GM06990 (cell line): ENCODE results near the gene USP32.
A peak's percentile ranks its signal among the peaks of the same experiment; 100 is the strongest.
"Not testable (repeated sequence)": the region's sequence is repeated elsewhere in the genome, so short reads cannot be mapped to it uniquely, and the experiment has no call there.

Experiments
- DNase-seq: peaks from one replicate; pipeline ENCODE4 v3.0.0-alpha.2; 2011; ENCODE audit not compliant: insufficient read length; ENCODE audit errors: extremely low read depth
- H3K27me3 ChIP-seq: replicated peaks from 2 replicates; pipeline ENCODE4 v1.6.0; 2011; ENCODE audit warnings: low read length; ENCODE audit not compliant: control insufficient read depth, insufficient read depth
- H3K36me3 ChIP-seq: 2 replicates; pipeline ENCODE4 v1.5.1; 2011; ENCODE audit warnings: low read length; ENCODE audit not compliant: control insufficient read depth, insufficient read depth
- H3K4me3 ChIP-seq: replicated peaks from 2 replicates; pipeline ENCODE4 v1.5.1; 2011; ENCODE audit warnings: low read depth, mild to moderate bottlenecking, control low read depth, low read length
- TF ChIP-seq, protein P1 (sequence below): IDR thresholded peaks from 2 replicates; pipeline ENCODE4 v1.5.1; 2011; ENCODE audit warnings: low read length, control low read depth, mild to moderate bottlenecking, inconsistent platforms; ENCODE audit not compliant: insufficient read depth, poor library complexity, severe bottlenecking

USP32 gene

DNA sequence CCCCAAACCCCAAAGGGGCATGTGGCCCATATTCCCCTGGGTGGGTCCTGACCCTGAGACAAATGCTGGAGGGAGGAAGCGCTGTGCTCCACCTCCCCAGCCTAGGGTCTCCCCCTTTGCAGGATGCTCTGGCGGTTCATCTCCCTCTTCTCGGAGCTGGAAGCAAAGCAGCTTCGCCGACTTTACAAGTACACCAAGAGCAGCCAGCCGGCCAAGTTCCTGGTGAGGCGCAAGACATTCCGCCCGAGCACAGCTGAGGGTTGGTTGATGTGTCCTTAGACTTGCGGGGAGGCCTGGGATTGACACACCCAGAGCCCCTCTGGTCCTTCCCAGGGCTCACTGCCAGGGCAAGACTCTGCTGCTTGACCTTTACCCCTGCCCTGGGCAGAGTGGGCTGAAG, 34.7 kb upstream of the USP32 start:
- DNase-seq, result no peak
- H3K4me3 ChIP-seq, result no peak overlapping the region
- no peaks in the 10 kb centered on the region for H3K36me3 ChIP-seq
- TF ChIP-seq, protein P1, sequence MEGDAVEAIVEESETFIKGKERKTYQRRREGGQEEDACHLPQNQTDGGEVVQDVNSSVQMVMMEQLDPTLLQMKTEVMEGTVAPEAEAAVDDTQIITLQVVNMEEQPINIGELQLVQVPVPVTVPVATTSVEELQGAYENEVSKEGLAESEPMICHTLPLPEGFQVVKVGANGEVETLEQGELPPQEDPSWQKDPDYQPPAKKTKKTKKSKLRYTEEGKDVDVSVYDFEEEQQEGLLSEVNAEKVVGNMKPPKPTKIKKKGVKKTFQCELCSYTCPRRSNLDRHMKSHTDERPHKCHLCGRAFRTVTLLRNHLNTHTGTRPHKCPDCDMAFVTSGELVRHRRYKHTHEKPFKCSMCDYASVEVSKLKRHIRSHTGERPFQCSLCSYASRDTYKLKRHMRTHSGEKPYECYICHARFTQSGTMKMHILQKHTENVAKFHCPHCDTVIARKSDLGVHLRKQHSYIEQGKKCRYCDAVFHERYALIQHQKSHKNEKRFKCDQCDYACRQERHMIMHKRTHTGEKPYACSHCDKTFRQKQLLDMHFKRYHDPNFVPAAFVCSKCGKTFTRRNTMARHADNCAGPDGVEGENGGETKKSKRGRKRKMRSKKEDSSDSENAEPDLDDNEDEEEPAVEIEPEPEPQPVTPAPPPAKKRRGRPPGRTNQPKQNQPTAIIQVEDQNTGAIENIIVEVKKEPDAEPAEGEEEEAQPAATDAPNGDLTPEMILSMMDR, result no peak
- H3K27me3 ChIP-seq, result no peaks in the 10 kb centered on the region; the same call in none of the 2 replicates

DNA sequence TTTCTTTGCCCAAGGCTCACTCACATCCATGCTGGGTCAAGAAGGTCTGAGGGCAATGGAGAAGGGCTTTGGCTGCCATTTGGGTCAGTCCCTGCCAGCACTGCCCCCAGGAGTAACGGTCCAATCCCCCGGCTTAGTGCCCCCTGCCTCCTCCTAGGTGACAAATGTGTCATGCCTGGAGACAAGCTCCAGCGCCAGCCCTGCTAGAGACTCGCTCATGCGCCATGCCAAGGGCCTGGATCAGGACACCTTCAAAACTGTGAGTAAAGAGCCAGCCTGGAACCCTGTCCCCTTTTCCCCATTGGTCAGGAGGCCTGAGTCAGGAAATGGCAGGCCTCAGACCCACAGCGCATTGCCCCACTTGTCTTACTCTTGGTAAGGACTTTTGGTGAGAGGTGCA, 33.7 kb upstream of the USP32 start:
- TF ChIP-seq, protein P1, result no peak
- no peak overlapping the region for H3K4me3 ChIP-seq
- H3K27me3 ChIP-seq, result no peaks in the 10 kb centered on the region; the same call in none of the 2 replicates

DNA sequence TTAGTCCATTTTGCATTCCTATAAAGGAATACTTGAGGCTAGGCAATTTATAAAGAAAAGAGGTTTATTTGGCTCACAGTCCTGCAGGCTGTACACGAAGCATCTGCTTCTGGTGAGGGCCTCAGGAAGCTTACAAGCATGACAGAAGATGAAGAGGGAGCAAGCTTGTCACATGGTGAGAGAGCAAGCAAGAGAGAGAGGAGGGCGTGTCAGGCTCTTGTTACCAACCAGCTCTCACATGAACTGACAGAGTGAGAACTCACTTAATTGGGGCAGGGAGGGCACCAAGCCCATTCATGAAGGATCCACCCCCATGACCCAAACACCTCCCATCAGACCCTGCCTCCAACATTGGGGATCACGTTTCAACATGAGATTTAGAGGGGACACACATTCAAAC, 31.9 kb upstream of the USP32 start:
- Histone ChIP-seq H3K36me3 (no peaks in the 10 kb centered on the region), H3K4me3 (no peak overlapping the region), H3K27me3 (no peaks in the 10 kb centered on the region; the same call in 1 of the 2 replicates)
- no peak for DNase-seq
- TF ChIP-seq, protein P1, result no peak

More for the DNA sequence above, 33.7 kb upstream of the USP32 start:
- H3K36me3 ChIP-seq, result no peaks in the 10 kb centered on the region
- DNase-seq, result no peak

DNA sequence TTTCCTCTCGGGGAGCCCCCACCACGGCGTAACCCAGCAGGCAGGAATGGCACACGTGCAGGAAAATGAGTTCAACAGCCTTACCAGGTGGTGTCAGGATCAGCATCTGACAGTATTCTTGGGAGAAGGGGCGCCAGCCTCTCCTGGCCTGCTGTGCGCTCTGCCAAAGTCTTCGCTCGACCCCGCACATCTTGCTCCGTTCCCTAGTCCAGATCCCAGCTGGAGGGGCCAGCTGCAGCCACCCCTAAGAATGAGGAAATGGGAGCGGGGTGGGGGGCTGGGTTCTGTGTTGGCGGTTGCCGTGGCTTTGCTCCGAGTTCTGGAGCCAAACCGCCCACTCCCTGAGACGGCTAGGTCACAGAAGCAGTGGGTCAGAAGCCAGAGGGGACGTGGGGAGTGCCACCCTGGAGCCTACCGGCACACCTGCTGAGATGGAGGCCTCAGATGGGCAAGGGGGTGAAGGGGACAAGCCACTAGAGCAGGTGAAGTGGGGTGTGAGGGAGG, 30.3 kb upstream of the USP32 start, which contains the start of gene CHCT1:
TSS of gene CHCT1 (plus strand) at position 328 of the 504 bp plus-strand sequence. CDS start at position 432, 104 bp downstream.
- DNase-seq, result no peak
- TF ChIP-seq, protein P1, result no peak
- peak within 1 kb of the TSS; percentile 65 for H3K4me3 ChIP-seq
- no peaks in the 10 kb centered on the region for H3K36me3 ChIP-seq
- no peaks in the 10 kb centered on the region; the same call in 1 of the 2 replicates for H3K27me3 ChIP-seq

DNA sequence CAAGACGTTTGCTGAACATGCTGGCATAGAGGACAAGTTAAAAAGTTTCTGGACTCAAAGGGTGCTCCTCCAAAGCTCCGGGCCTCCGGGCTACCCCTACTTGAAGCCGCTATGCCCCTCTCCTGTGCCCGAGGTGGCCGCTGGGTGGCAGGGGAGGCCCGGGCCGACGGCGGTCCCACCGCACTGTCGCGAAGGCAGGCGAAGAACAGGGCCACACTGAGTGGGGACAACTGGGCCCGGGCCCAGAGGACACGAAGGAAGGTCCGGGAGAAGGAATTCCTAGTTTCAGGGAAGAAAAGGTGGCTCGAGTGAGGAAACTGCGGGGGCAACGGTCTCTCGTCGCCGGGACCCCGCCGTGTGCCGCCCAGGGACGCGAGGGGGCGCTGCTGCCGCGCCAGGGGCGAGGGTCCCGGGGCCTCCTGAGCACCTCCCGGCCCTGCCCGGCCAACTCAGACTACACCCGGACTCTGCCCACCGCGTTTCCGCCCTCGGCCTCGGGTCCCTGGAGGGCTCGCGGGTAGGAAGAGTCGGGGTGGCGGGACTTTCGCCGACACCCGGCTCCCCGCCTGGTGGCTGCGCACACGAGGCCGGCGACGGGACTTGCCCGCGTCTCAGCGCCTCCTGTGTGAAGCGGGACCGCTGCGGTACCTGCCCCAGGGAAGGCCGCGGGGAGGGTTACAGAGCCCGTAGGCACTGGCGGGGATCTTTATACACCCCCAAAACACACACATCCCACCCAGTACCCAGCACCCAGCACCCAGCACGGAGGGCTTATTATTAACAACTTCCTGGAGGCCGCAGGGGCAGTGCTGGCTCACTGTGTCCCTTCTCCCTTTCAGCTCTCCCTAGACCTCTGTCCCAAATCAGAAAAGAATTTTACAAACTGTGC, 29.6 kb upstream of the USP32 start:
- no peaks in the 10 kb centered on the region for H3K36me3 ChIP-seq
- H3K4me3 ChIP-seq, result peak overlapping the region; percentile 65
- DNase-seq, result peak; percentile 85
- H3K27me3 ChIP-seq, result no peaks in the 10 kb centered on the region; the same call in 1 of the 2 replicates
- TF ChIP-seq, protein P1, result peak; percentile 96

DNA sequence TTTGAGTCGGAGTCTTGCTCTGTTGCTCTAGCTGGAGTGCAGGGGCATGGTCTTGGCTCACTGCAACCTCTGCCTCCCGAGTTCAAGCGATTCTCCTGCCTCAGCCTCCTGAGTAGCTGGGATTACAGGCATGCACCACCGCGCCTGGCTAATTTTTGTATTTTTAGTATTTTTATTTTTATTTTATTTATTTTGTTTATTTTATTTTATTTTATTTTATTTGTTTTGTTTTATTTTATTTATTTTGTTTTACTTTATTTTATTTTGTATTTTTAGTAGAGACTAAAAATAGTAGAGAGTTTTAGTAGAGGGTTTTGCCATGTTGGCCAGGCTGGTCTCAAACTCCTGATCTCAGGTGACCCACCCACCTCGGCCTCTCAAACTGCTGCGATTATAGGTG, 27.9 kb upstream of the USP32 start:
- not testable (repeated sequence) for H3K4me3 ChIP-seq, DNase-seq, H3K27me3 ChIP-seq, H3K36me3 ChIP-seq

DNA sequence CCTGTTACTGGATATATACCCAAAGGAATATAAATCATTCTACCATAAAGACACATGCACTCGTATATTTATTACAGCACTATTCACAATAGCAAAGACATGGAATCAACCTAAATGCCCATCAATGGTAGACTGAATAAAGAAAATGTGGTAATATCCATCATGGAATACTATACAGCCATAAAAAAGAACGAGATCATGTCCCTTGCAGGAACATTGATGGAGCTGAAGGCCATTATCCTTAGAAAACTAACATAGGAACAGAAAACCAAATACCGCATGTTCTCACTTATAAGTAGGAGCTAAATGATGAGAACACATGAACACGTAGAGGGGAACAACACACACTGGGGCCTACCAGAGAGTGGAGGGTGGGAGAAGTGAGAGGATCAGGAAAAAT, 27.1 kb upstream of the USP32 start:
- not testable (repeated sequence) for DNase-seq, H3K36me3 ChIP-seq, H3K4me3 ChIP-seq, H3K27me3 ChIP-seq
